Activated CD4-positive, alpha-beta T cell treated with anti-CD3 and anti-CD28 coated beads, Interleukin-2, amount 50 U/mL, for 4 hours (primary cell): Measurements from ENCODE around the gene PHLDB2.

ENCODE experiments used
- DNase-seq, 2 experiments: peaks; one replicate each; pipeline ENCODE4 v3.0.0-alpha.2; 2020

PHLDB2 gene

DNA sequence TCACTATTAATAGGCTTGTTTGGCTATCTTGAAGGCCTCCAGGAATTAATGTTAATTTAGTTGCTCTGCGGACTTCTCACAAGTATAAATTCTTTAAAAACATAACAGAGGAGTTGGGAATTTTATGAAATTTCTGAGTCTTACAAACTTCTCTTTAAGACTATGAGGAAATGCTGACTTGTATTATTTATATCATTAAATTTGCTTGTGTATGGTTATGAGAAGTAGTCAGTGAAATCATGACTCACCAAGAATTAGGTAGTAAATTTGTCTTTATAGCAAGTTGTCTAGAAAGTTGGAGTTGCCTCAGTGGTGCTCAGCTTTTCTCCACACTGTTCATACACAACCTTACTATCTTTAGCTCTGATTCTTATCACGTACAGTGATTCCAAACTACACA is 26.5 kb downstream of the PHLDB2 start:
- no peak for DNase-seq

DNA sequence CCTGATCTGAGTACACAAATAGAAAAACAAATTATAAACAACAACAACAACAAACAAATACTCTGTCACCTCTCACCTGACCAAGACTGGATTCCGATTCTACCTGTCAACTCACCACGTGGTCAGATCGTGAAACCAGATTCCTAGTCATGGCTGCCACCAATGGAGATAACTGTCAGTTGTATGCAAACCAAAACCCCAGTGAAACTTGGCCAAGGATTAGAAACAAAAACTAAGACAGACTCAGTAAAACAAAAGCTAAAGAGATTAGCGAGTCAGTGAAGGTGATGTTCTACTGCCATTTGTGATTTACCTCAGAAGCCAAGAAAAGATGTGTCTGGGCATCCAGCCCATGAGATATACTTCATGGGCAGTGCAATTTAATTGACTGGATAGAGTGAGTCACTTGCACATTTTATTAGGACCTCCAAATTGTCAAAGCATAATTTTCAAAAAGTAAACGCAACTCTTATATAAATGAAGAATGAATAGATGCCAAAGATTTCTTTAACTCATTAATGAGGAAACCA is 31.1 kb downstream of the PHLDB2 start:
- no peak for DNase-seq

DNA sequence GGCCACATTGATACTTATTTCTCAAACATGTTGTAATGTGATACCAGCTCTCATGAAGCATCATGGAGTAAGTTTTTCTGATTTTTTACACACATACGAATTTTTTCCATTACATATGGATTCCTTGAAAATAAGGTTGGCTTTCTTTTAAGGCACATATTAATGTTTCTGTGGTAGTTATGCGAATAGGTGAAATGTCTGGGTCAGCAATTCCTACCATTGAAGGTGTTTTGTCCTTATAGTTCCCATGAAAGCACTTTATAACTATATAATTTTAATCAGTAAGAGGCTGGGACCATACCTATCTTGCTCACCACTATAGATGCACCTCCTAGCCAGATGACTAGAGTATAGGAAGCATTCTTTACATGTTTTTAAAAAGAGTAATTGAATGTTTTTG is 33.0 kb downstream of the PHLDB2 start:
- no peak for DNase-seq

DNA sequence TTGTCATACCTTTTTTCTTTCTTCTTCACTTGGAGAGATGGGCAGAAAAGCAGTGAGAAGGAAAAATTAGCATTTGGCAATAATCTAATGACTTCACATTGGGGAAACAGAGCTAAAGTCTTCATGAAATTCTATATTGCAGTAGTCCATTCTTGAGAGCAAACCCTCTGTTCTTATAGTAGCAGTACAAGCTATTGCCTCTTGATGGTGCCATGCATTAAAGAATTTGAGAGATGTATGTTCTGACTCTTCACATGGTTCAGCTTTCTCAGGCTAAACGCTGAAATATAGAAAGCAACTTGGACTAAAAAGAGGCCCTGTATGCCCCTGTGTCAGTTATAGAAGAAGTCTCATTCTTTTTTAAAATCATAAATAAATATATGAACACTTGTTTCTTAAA is 36.0 kb downstream of the PHLDB2 start:
- no peak for DNase-seq

DNA sequence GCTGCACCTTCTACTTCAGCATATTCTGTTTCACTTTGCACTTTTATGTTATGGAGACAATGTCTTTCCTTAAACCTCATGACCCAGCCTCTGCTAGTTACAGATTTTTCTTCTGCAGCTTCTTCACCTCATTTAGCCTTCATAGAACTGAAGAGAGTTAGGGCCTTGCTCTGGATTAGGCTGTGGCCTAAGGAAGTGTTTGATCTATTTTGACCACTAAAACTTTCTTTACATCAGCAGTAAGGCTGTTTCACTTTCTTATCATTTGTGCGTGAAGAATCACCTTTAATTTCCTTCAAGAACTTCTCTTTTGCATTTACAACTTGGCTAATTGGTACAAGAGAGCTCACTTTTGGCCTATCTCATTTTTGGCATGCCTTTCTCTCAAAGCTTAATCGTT is 40.9 kb downstream of the PHLDB2 start:
- DNase-seq: no peak

DNA sequence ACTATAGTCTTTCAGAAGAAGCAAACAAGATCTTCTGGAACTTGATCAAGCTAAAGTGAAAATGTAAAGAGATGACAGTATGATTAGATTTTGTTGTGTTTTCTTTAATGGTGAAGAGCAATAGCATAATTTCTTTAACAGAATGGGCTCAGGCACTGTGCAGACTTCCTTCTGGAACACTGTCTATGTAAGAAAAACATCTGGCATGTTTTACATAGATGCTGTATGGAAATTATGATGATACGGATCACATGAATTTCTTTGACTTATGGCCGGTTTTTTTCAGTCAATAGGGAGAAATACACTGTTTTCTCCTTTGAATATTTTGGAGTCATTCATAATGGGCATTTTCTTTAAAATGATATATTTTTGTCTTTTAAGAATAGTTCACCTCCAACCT is 42.6 kb downstream of the PHLDB2 start:
- DNase-seq: no peak

DNA sequence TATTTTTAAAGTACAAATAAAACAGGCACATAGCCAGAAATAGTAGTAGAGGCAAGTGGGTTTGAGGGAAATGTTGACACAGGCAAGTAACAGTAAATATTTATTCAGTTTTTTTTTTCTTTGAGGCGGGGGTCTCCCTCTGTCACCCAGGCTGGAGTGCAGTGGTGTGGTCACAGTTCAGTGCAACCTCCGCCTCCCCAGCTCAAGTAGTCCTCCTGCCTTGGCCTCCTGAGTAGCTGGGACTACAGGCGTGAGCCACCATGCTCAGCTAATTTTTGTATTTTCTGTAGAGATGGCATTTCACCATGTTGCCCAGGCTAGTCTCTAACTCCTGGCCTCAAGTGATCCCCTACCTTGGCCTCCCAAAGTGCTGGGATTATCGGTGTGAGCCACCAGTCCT is 43.5 kb downstream of the PHLDB2 start:
- DNase-seq: no peak

DNA sequence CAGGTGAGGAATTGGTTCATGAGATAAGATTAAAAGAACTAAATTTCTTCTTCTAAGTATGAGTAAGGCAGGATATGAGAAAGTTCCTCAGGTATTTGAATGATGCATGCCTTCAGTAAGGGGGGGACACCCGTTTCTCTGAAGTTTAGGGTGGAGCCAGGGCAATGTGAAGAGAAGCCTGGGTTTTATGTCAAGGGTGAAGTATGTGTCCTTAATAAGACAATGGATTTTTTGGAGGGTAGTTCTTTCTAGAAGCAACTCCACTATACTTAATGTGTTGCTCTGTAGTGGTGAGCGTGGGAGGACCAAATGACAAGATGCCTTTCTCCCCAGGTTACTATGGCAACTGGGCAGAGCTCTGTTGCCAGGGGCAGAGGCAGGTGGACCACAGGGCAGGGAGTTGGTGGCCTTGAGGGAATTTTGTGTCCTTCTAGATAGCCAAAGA is 44.0 kb downstream of the PHLDB2 start:
- DNase-seq: no peak

DNA sequence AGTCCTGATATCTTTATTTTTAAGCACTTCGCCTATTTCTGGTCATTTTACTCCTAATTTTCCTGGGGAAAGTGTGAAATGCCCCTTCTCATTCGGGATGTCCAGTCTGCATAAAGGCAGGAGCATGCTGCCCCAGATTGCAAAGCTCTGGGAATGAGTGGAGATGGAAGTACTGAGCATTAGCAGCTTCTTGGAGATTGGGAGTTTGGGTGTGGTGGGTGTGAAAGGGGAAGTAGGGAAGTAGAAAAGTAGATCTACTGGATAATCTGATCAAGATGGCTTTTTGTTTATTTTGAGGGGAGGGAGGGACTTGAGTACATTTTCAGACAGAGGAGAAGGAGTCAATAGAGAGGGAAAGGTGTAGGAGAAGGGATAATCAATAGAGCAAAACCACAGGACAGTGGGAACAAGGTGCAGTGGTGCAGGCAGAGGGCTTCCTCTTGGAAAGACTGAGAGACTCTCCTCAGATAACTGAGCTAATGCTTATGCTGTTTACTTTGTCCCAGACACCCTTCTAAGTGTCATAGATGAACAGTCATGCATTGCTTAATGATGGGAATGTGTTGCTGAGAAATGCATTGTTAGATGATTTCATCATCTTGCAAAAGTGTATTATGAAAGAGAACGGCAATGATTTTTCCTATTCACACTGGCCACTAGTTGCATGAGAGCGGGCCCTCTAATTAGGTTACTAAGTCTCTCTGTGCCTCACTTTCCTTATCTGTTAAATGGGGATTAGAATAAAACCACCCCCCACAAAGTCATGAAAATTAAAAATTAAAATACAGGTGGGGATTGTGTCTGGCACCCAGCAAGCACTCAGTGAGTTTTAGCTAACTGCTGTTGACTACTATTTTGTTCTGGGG is 45.5 kb downstream of the PHLDB2 start:
- DNase-seq: no peak

DNA sequence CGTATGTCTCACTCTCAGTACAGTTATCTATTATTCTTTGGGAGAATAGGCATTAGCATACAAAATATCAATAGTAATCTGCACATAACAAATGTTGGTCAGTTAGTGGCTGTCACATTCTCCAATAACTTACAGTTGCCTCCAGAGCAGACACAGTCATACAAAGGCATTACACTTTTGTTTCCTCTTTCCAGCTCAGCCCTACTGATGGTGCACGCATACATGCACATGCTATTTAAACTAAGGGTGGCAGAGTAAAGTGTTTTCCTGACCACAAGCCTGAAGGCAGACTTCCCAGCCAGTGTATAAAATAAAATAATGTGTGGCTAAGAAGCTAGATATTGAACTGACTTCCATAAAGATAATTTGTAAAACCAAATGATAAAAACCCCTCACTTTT is 47.6 kb downstream of the PHLDB2 start:
- no peak for DNase-seq

DNA sequence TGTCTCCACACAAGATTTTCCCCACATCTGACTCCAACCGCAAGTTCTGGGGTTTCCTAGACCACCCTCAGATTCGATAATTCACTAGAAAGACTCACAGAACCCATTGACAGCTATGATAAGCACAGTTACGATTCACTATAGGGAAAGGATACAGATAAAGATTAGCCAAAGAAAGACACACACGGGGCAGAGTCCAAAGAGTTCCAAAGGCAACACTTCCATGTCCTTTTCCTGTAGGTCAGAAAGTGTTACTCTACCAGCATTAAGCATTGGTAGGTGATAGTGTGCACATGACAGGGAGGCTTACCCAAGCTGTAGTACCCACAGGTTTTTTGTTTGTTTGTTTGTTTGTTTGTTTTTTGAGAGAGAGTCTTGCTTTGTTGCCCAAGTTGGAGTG is 48.1 kb downstream of the PHLDB2 start:
- DNase-seq: no peak

DNA sequence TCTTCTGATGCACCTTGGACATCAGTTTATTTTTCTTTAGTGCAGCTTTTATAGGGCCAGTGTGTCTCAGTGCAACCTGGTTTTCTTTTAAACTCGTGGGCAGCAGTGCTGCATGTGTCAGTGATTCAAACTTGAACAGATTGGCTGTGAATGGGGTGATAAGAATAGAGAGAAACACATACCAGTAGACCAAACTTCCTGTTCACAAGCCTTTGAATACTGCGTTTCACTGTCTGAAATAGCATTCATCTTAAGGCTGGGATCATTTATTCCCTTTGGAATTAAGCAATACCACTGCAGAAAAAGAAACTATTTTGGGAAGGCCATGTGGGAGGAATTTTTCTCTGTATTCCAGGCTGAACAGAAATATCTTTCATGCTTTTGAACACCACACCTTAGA is 51.7 kb downstream of the PHLDB2 start:
- no peak for DNase-seq

DNA sequence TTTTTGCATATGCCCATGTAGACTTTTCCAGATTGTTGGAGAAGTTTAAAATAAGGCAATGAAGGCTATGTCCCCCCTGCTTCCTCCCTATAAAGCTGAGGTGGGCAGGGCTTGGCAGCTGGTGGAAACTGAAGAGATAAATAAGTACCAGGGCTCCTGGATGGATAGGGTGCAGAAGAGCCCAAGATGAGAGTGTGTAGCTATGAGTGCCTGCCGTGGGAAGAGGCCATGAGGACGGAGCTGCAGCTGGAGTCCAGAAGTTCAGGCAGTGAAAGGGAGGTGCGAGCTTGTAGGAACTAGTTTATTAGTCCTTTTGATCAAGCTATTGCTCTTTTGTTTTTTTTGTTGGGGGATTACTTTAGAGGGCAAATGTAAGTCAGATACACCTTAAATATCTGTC is 52.4 kb downstream of the PHLDB2 start:
- DNase-seq: no peak

DNA sequence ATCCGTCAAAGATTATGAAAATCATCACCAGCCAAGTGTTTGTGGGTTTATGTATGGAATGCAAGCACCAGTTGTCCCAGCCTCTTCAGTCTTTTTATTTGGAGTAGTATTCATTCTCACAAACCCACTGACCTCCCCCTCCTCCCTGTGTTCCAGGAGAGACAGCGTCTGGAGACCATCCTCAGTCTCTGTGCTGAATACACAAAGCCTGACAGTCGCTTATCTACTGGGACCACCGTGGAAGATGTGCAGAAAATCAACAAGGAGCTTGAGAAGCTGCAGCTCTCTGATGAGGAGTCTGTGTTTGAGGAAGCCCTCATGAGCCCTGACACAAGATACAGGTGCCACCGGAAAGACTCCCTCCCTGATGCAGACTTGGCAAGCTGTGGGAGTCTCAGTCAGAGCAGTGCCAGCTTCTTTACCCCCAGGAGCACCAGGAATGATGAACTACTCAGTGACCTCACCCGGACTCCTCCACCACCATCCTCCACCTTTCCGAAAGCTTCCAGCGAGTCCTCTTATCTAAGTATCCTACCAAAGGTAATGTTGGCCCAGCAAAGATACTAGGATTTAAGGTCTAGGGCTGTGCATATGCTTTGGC is 54.2 kb downstream of the PHLDB2 start:
- DNase-seq: no peak

DNA sequence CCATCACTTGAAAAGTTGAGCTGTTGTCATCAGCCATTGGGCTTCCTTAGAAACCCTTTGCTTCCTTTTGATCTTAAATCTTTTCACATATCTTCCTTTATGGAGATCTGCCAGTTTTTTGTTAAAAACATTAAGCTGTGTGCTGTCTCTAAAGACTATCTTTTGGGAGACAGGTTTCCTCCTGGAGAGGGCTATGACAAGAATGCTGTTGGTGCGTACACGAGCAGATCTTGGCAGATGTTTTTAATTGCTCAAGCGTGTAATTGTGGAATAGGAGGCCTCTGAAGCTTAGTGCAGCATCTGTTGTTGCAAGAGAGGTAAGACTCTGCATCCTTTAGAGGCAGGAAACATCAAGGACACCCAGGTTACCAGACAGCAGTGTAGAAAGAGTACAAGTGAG is 56.8 kb downstream of the PHLDB2 start:
- no peak for DNase-seq

DNA sequence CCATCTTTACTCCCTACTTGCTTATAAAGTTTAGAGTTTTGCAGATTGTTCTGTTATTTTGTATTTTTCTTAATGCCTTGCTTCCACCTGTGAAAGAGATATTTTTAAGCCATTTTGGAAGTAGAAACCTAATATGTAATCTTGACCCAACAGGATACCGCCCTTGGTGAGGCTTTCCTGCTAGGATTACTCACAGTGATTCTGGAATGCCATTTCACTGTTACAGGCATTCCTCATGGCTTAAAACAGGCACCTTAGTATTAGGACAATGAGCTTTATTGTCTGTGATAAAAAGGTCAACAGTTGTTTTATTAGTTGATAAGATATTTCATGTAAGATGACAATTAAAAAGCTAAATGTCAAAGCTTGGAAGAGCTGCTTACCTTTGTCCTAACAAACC is 58.2 kb downstream of the PHLDB2 start:
- no peak for DNase-seq

DNA sequence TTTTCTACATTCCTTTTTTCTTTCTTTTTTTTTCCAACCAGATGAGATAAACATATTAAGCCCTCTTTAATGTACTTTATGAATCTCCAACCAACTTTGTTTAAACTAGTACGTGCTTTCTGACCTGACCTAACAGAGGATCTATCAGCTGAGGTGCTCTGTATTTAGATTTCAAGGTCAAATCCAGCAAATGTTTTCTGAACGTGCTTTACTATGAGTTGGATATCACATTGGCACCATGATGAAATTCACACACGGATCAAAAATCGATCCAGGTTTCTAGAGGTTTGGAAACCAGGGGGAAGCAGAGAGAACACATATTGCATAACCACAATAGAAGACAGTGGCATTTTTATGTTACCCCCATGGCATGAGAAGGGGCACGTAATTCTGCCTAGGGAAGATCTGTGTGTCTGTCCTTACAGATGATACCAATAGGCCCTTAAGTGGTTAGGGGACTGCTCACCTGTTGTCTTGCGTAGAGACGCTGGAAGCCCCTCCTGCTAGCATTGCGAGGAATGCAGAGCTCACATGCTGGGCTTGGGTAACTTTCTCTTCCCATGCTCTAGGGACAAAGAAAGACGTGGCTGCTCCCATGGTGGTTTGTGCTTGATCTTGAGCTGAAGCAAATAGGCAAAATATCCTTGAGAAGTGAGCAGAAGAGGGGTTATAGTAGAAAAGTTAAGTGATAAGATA is 60.5 kb downstream of the PHLDB2 start:
- DNase-seq: no peak

DNA sequence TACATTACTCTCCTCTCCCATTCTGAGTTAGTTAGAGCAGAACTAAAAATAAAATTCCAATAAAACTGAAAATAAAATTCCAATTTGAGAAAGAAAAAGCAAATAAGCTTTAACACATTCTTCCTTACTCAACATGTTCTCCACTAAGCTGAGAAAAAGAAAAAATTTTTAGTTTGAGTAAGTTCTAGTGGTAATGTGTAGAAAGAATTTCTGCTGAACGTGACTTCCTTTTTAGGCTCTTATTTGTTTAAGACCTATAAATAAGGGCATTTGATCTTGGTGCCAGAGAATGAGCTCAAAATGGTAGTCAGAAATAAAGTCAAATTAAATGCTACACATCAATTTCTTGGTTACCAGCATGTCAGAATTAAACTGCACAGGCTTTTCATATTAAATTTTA is 62.1 kb downstream of the PHLDB2 start:
- no peak for DNase-seq

DNA sequence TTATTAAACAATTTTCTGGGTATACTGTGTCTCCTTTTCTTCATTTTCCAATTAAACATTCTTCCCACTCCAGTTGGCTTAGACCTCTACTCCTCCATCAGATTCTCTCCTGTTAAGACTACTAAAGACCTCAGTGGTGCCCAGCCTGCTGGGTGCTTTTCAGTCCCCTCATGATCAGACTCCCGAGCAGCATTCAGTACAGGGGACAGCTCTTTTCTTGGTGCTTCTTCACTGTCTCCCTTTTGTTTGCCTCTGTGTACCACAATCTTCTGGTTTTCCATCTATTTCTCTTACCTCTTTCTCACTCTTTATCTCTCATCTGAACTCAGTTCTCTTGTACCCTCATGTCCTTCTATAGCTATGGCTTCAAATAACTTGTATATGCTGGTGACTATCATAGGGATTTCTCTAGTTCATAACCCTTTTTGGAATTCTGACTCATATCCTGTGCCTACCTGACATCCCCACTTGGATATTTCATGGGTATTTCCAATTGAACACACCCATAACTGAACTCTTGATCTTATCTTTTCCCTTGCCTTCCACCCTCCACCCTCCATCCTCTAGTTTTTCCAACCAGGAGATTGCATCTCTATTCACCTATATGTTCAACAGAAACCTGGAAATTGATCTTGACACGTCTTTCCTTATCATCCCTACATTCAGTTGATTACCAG is 64.2 kb downstream of the PHLDB2 start:
- no peak for DNase-seq

DNA sequence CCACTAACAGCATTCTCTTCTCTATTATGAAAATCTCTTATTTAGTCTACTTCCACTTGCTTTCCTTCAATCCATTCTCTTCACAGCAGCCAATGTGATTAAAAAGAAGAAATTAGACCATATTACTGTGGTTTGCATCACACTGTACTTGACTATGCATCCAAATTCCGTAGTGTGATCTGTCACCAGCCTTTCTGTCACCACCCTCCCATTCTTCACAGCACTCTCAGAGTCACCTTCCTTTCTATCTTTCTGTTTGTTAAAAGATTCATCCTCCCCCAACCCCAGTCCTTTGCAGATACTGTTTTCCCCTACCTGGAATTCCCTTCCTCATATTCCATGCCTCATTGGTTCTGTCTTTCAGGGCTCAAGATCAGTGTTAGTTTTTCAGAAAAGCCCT is 64.7 kb downstream of the PHLDB2 start:
- no peak for DNase-seq

DNA sequence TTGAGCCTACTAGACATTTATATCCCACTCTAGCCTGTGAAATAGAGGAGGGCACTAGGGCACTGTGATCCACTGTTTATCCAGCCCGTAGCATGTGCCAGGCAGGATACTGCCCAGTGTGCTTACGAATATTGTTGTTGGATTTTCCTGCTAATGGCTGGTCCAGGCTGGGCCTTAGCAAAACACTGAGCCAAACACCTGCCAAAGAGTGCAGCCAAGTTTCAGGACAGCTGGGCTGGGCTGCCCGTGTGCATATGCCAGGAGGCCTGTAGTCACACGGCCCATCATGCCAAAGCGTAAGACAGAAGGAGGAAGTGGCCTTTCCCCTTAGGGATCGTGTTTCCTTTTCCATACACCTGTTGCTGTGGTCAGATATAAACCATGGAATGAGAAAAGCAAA is 65.2 kb downstream of the PHLDB2 start:
- no peak for DNase-seq

DNA sequence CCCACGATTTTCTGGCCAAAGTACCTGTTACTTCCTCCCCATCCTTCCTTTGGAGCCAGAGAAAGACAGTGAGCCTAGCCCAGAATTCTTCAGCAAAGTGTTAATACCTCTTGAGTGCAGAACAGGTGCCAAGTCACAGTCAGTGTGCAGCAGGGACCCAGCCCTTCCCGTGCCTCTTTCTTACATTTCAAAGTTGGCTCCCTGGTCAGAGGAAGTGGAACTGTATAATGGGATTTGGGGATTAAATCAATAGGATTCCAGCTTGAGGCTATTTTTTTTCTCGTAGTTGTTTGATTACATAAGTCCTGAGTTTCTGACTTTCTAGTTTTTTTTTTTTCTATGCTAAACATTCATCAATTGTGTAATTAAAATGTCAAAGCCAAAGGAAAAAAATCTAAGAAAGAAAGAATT is 67.2 kb downstream of the PHLDB2 start:
- no peak for DNase-seq

DNA sequence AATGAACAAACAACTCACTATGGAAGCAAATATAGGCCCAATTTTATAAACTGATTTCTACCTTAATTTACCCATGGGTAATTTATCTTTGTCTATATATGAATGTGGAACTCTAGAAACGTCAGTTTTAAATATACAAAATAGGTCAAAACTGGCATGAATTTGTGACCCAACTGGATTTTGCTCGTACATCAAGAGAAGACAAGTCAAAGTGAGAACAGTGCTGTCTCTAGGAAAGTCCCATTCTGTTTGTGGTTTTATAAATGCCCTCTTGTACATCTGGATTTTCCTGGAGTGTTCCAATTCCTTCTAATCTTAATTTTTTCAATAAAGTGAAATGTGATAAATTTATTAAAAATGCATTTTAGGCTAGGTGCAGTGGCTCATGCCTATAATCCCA is 69.5 kb downstream of the PHLDB2 start:
- no peak for DNase-seq
